Trophoblast cell (in vitro differentiated cells and primary cell): ENCODE measurements around the gene RNF144B.

Experiments
- DNase-seq, 2 donors: peaks; one replicate each; pipeline ENCODE4 v3.0.0-alpha.2; 2016
- H2AFZ ChIP-seq: 2 replicates; pipeline ENCODE4 v1.6.1; 2013; ENCODE audit warnings: low read length, moderate library complexity, mild to moderate bottlenecking; ENCODE audit not compliant: insufficient read depth, poor library complexity
- H2AK5ac ChIP-seq: 2 replicates; pipeline ENCODE4 v1.6.1; 2013; ENCODE audit warnings: mild to moderate bottlenecking, low read length
- H2BK120ac ChIP-seq: 2 replicates; pipeline ENCODE4 v1.6.1; 2013; ENCODE audit warnings: low read length, mild to moderate bottlenecking, moderate library complexity; ENCODE audit not compliant: insufficient read depth, poor library complexity
- H2BK12ac ChIP-seq: 2 replicates; pipeline ENCODE4 v1.6.1; 2013; ENCODE audit warnings: mild to moderate bottlenecking, low read length, moderate library complexity
- H2BK5ac ChIP-seq: 2 replicates; pipeline ENCODE4 v1.6.1; 2013; ENCODE audit warnings: low read length, low read depth, moderate library complexity, mild to moderate bottlenecking; ENCODE audit not compliant: poor library complexity
- H3K14ac ChIP-seq: 2 replicates; pipeline ENCODE4 v1.6.1; 2013; ENCODE audit warnings: mild to moderate bottlenecking, low read length
- H3K18ac ChIP-seq: 2 replicates; pipeline ENCODE4 v1.6.1; 2013; ENCODE audit warnings: mild to moderate bottlenecking, low read length
- H3K23ac ChIP-seq: 2 replicates; pipeline ENCODE4 v1.6.1; 2013; ENCODE audit warnings: low read length
- H3K27ac ChIP-seq: 2 replicates; pipeline ENCODE4 v1.5.1; 2013; ENCODE audit warnings: low read depth, mild to moderate bottlenecking, inconsistent platforms, low read length, moderate library complexity
- H3K27me3 ChIP-seq: 2 replicates; pipeline ENCODE4 v1.6.1; 2013; ENCODE audit warnings: inconsistent platforms, mild to moderate bottlenecking, low read length, moderate library complexity; ENCODE audit not compliant: insufficient read depth
- H3K36me3 ChIP-seq, 2 experiments: 1 replicate in 1 of 2; 2 replicates in 1 of 2; pipeline ENCODE4 v1.6.1; 2013; ENCODE audit warnings: low read length in 2 of 2, mild to moderate bottlenecking in 2 of 2, moderate library complexity in 1 of 2; ENCODE audit not compliant: insufficient read depth in 2 of 2, control insufficient read depth in 1 of 2
- H3K4ac ChIP-seq: 2 replicates; pipeline ENCODE4 v1.6.1; 2013; ENCODE audit warnings: low read depth, mild to moderate bottlenecking, low read length, moderate library complexity
- H3K4me1 ChIP-seq, 2 experiments: 1 replicate in 1 of 2; 2 replicates in 1 of 2; pipeline ENCODE4 v1.6.1; 2013; ENCODE audit warnings: low read length in 2 of 2, mild to moderate bottlenecking in 2 of 2, moderate library complexity in 1 of 2; ENCODE audit not compliant: insufficient read depth in 2 of 2, control insufficient read depth in 1 of 2
- H3K4me2 ChIP-seq: 2 replicates; pipeline ENCODE4 v1.6.1; 2013; ENCODE audit warnings: inconsistent platforms, mild to moderate bottlenecking, low read length, moderate library complexity
- H3K4me3 ChIP-seq: 2 replicates; pipeline ENCODE4 v1.5.1; 2013; ENCODE audit warnings: mild to moderate bottlenecking, low read depth, low read length, inconsistent platforms
- H3K79me1 ChIP-seq: one replicate; pipeline ENCODE4 v1.6.1; 2013; ENCODE audit warnings: low read length
- H3K79me2 ChIP-seq: 2 replicates; pipeline ENCODE4 v1.6.1; 2013; ENCODE audit warnings: low read length, mild to moderate bottlenecking; ENCODE audit not compliant: control insufficient read depth, insufficient read depth, poor library complexity
- H3K9ac ChIP-seq: 2 replicates; pipeline ENCODE4 v1.6.1; 2013; ENCODE audit warnings: mild to moderate bottlenecking, low read length
- H3K9me3 ChIP-seq: 2 replicates; pipeline ENCODE4 v1.6.1; 2013; ENCODE audit warnings: low read depth, mild to moderate bottlenecking, control low read depth, inconsistent platforms, low read length; ENCODE audit not compliant: insufficient read depth
- H4K12ac ChIP-seq: 2 replicates; pipeline ENCODE4 v1.6.1; 2013; ENCODE audit warnings: low read depth, mild to moderate bottlenecking, low read length, moderate library complexity
- H4K8ac ChIP-seq: 2 replicates; pipeline ENCODE4 v1.6.1; 2013; ENCODE audit warnings: low read depth, mild to moderate bottlenecking, low read length, moderate library complexity
- H4K91ac ChIP-seq: one replicate; pipeline ENCODE4 v1.6.1; 2013; ENCODE audit warnings: low read depth, mild to moderate bottlenecking, low read length, moderate library complexity
- WGBS: extraction: QIAGEN DNeasy Blood & Tissue Kit; methylation state at CpG from one replicate; pipeline ENCODE4 v1.1.7; 2013; ENCODE audit warnings: missing lambda C conversion rate; ENCODE audit not compliant: insufficient read length, insufficient coverage; ENCODE audit errors: extremely low coverage; 5-methylcytosine and 5-hydroxymethylcytosine counted together

Gene RNF144B

GRCh38 chr6:18507561-18507960 lies 120.4 kb downstream of the RNF144B start:
- no peak overlapping the region for H2BK120ac ChIP-seq
- H3K4me3 ChIP-seq = no peak overlapping the region
- H3K14ac ChIP-seq = no peak overlapping the region
- no peak overlapping the region for H4K8ac ChIP-seq
- no peak overlapping the region for H3K23ac ChIP-seq
- no peak overlapping the region for H4K12ac ChIP-seq
- no CpG with 5 or more reads among the region's 2 CpGs for WGBS
- no peak overlapping the region for H2BK12ac ChIP-seq
- no peaks in the 10 kb centered on the region for H3K27me3 ChIP-seq
- no peak overlapping the region for H3K4me2 ChIP-seq
- H3K27ac ChIP-seq = no peak overlapping the region
- no peaks in the 10 kb centered on the region for H3K4me1 ChIP-seq
- H3K79me2 ChIP-seq = no peaks in the 10 kb centered on the region
- no peak overlapping the region for H3K9ac ChIP-seq
- no peaks in the 10 kb centered on the region for H3K36me3 ChIP-seq
- DNase-seq = peak in 1 of 2 donors; percentile 20
- no peak overlapping the region for H2BK5ac ChIP-seq
- H3K4ac ChIP-seq = no peak overlapping the region
- H2AFZ ChIP-seq = no peak overlapping the region
- no peaks in the 10 kb centered on the region for H3K9me3 ChIP-seq
- no peaks in the 10 kb centered on the region for H3K79me1 ChIP-seq
- no peak overlapping the region for H4K91ac ChIP-seq
- H3K18ac ChIP-seq = no peak overlapping the region
- H2AK5ac ChIP-seq = no peak overlapping the region

- Histone ChIP-seq H3K9ac (no peak overlapping the region), H2BK12ac (no peak overlapping the region), H4K8ac (no peak overlapping the region), H3K27me3 (no peaks in the 10 kb centered on the region), H3K14ac (no peak overlapping the region), H3K27ac (no peak overlapping the region), H2BK5ac (no peak overlapping the region), H2AK5ac (no peak overlapping the region), H3K79me2 (no peaks in the 10 kb centered on the region), H3K36me3 (no peaks in the 10 kb centered on the region), H3K4ac (no peak overlapping the region), H4K12ac (no peak overlapping the region), H3K4me2 (no peak overlapping the region), H3K18ac (no peak overlapping the region), H2BK120ac (no peak overlapping the region), H2AFZ (no peak overlapping the region), H3K4me3 (no peak overlapping the region), H4K91ac (no peak overlapping the region), H3K4me1 (no peaks in the 10 kb centered on the region), H3K9me3 (no peaks in the 10 kb centered on the region), H3K79me1 (no peaks in the 10 kb centered on the region), H3K23ac (no peak overlapping the region)
- no peak for DNase-seq
- no CpG with 5 or more reads among the region's 3 CpGs for WGBS
Measured at GRCh38 chr6:18509871-18510643, 122.9 kb downstream of the RNF144B start.

GRCh38 chr6:18510644-18511033 lies 123.5 kb downstream of the RNF144B start:
- Histone ChIP-seq H3K9ac (no peak overlapping the region), H3K14ac (no peak overlapping the region), H2BK5ac (no peak overlapping the region), H3K9me3 (no peaks in the 10 kb centered on the region), H3K4me3 (no peak overlapping the region), H4K91ac (no peak overlapping the region), H3K4me2 (no peak overlapping the region), H3K18ac (no peak overlapping the region), H3K23ac (no peak overlapping the region), H3K79me1 (no peaks in the 10 kb centered on the region), H2BK120ac (no peak overlapping the region), H3K27ac (no peak overlapping the region), H3K27me3 (no peaks in the 10 kb centered on the region), H3K79me2 (no peaks in the 10 kb centered on the region), H2AK5ac (no peak overlapping the region), H3K4me1 (no peaks in the 10 kb centered on the region), H3K36me3 (no peaks in the 10 kb centered on the region), H4K8ac (no peak overlapping the region), H2AFZ (no peak overlapping the region), H3K4ac (no peak overlapping the region), H4K12ac (no peak overlapping the region), H2BK12ac (no peak overlapping the region)
- no CpG with 5 or more reads among the region's 2 CpGs for WGBS
- DNase-seq = no peak

GRCh38 chr6:18511211-18511610 lies 124.1 kb downstream of the RNF144B start:
- H2AFZ ChIP-seq = no peak overlapping the region
- no peak overlapping the region for H2BK120ac ChIP-seq
- no peak overlapping the region for H3K9ac ChIP-seq
- H3K36me3 ChIP-seq = no peaks in the 10 kb centered on the region
- H4K8ac ChIP-seq = no peak overlapping the region
- no peak overlapping the region for H4K12ac ChIP-seq
- H2BK12ac ChIP-seq = no peak overlapping the region
- no CpG with 5 or more reads among the region's 8 CpGs for WGBS
- H3K18ac ChIP-seq = no peak overlapping the region
- no peak overlapping the region for H3K14ac ChIP-seq
- no peaks in the 10 kb centered on the region for H3K9me3 ChIP-seq
- no peaks in the 10 kb centered on the region for H3K27me3 ChIP-seq
- no peak overlapping the region for H3K4me2 ChIP-seq
- H4K91ac ChIP-seq = no peak overlapping the region
- H3K27ac ChIP-seq = no peak overlapping the region
- no peak overlapping the region for H2BK5ac ChIP-seq
- H3K4me1 ChIP-seq = no peaks in the 10 kb centered on the region
- DNase-seq = no peak
- H3K23ac ChIP-seq = no peak overlapping the region
- no peak overlapping the region for H2AK5ac ChIP-seq
- no peak overlapping the region for H3K4ac ChIP-seq
- no peaks in the 10 kb centered on the region for H3K79me2 ChIP-seq
- no peak overlapping the region for H3K4me3 ChIP-seq
- no peaks in the 10 kb centered on the region for H3K79me1 ChIP-seq
